ENCODE measurements around the gene ZNF808. TPM values are rescaled to one million over a fixed set of nuclear protein-coding genes. Genes with fewer than 3 reads are reported as not detected.
"Not testable (repeated sequence)": the region's sequence is repeated elsewhere in the genome, so short reads cannot be mapped to it uniquely, and the experiment has no call there.

The ZNF808 gene
- total and polyA plus RNA-seq, 2 of the 13 experiments (the other 11 are each of a cell fraction or from before 2014, with no cell fraction given) = 3.0 to 7.4 TPM

GRCh38 chr19:52527134-52527955, at the start of gene ZNF808 (continued):
- TF ChIP-seq ZNF687 (CRISPR knock-in tag; IDR thresholded peaks at IDR 0.05) (peak; percentile 58), KAT8 (CRISPR knock-in tag; IDR thresholded peaks at IDR 0.05) (peak; percentile 77; the same call in 1 of the 2 replicates), BCL6 (CRISPR knock-in tag; IDR thresholded peaks at IDR 0.05) (no peak), ZNF343 (CRISPR knock-in tag; IDR thresholded peaks at IDR 0.05) (no peak), NR2F2 (IDR thresholded peaks at IDR 0.05; ENCODE audit: borderline replicate concordance, low read depth) (no peak), CEBPG (CRISPR knock-in tag; IDR thresholded peaks at IDR 0.05) (peak; percentile 5; the same call in 1 of the 2 replicates), ZNF12 (CRISPR knock-in tag; IDR thresholded peaks at IDR 0.05) (peak; percentile 74)

- not testable (repeated sequence) for ATAC-seq
Observed at GRCh38 chr19:52484111-52484743, 43.2 kb upstream of the ZNF808 start.

GRCh38 chr19:52485064-52485463, 42.4 kb upstream of the ZNF808 start:
- in situ Hi-C loops (cut with HindIII; ENCODE audit: extremely low pct_ligation_motif_present, low pct_unique_long_range_greater_than_20kb); H3K9ac ChIP-seq (ENCODE audit: insufficient read depth, low read depth, low read length); CTCF ChIA-PET (ENCODE audit: low intra/inter-chr PET ratio, low total read pairs); H3K36me3 ChIP-seq (replicated peaks in 1 of 2; ENCODE audit: control insufficient read depth in 1 of 2, insufficient read depth in 2 of 2, low read length in 2 of 2); H3K79me2 ChIP-seq (ENCODE audit: insufficient read depth, low read length); H3K4me1 ChIP-seq (ENCODE audit: insufficient read depth, low read length); H3K4me2 ChIP-seq (ENCODE audit: low read depth, low read length); BruUV-seq (replicated peaks); ATAC-seq; H3K27ac ChIP-seq (ENCODE audit: extremely low read length, insufficient read depth, low read length); DNase-seq (ENCODE audit: low spot score); intact Hi-C loops (cut with micrococcal nuclease; ENCODE audit: unreplicated experiment); H3K27me3 ChIP-seq (ENCODE audit: control insufficient read depth in 1 of 2, insufficient read depth in 2 of 2, low read length in 2 of 2); H2AFZ ChIP-seq (ENCODE audit: low read length); H3K4me3 ChIP-seq (replicated peaks in 1 of 3; ENCODE audit: insufficient read depth in 1 of 3, low read depth in 2 of 3, low read length in 3 of 3); H4K20me1 ChIP-seq (ENCODE audit: insufficient read depth, low read length); POLR2A ChIA-PET; FAIRE-seq: not testable (repeated sequence)
- 6% methylated on average over 6 of the region's 7 CpGs for WGBS (ENCODE audit: low lambda C conversion rate)
- H3K9me3 ChIP-seq (ENCODE audit: low read length) = peaks cover 72% of the 10 kb centered on the region

More at GRCh38 chr19:52484111-52484743, 43.2 kb upstream of the ZNF808 start:
- H2AFZ ChIP-seq (ENCODE audit: low read length); H3K79me2 ChIP-seq (ENCODE audit: insufficient read depth, low read length); H3K4me2 ChIP-seq (ENCODE audit: low read depth, low read length); H3K27ac ChIP-seq (ENCODE audit: extremely low read length, insufficient read depth, low read length); POLR2A ChIA-PET; CTCF ChIA-PET (ENCODE audit: low intra/inter-chr PET ratio, low total read pairs); in situ Hi-C loops (cut with HindIII; ENCODE audit: extremely low pct_ligation_motif_present, low pct_unique_long_range_greater_than_20kb); intact Hi-C loops (cut with micrococcal nuclease; ENCODE audit: unreplicated experiment); H3K9ac ChIP-seq (ENCODE audit: insufficient read depth, low read depth, low read length); H3K27me3 ChIP-seq (ENCODE audit: control insufficient read depth in 1 of 2, insufficient read depth in 2 of 2, low read length in 2 of 2); DNase-seq (ENCODE audit: low spot score); H3K4me3 ChIP-seq (replicated peaks in 1 of 3; ENCODE audit: insufficient read depth in 1 of 3, low read depth in 2 of 3, low read length in 3 of 3); H3K4me1 ChIP-seq (ENCODE audit: insufficient read depth, low read length); H4K20me1 ChIP-seq (ENCODE audit: insufficient read depth, low read length); H3K36me3 ChIP-seq (replicated peaks in 1 of 2; ENCODE audit: control insufficient read depth in 1 of 2, insufficient read depth in 2 of 2, low read length in 2 of 2); FAIRE-seq; BruUV-seq (replicated peaks): not testable (repeated sequence)
- peaks cover 73% of the 10 kb centered on the region for H3K9me3 ChIP-seq (ENCODE audit: low read length)
- WGBS (ENCODE audit: low lambda C conversion rate) = 42% methylated on average over 7 of the region's 7 CpGs
